Fibroblast of skin of left biceps (primary cell): ENCODE data around the gene HOXB9.

ENCODE experiments used
- DNase-seq, 2 experiments: peaks; one replicate each; pipeline ENCODE4 v3.0.0-alpha.2; 2013; ENCODE audit warnings: low read depth in 2 of 2

Gene HOXB9

GRCh38 chr17:48583708-48584222 is 42.4 kb downstream of the HOXB9 start:
- DNase-seq, result no peak

- no peak for DNase-seq
These were observed 43.4 kb downstream of the HOXB9 start for GRCh38 chr17:48582750-48583069.

GRCh38 chr17:48579760-48580554 is 46.2 kb downstream of the HOXB9 start:
- no peak for DNase-seq

- no peak for DNase-seq
These were observed 46.7 kb downstream of the HOXB9 start for GRCh38 chr17:48579471-48579759.

GRCh38 chr17:48578616-48579470 is 47.3 kb downstream of the HOXB9 start:
- DNase-seq, result no peak

- no peak for DNase-seq
These were observed 48.1 kb downstream of the HOXB9 start, which contains the start of gene HOXB4 for GRCh38 chr17:48577946-48578615. Gene HOXB4, minus strand, starts transcription at chr17:48578350. Its CDS starts 31 bp downstream, at chr17:48578319.

GRCh38 chr17:48577330-48577945 is 48.7 kb downstream of the HOXB9 start:
- no peak for DNase-seq

- no peak for DNase-seq
These were observed 49.5 kb downstream of the HOXB9 start for GRCh38 chr17:48576479-48577309.

- no peak for DNase-seq
These were observed 50.3 kb downstream of the HOXB9 start for GRCh38 chr17:48575673-48576478.

- no peak for DNase-seq
These were observed 51.0 kb downstream of the HOXB9 start for GRCh38 chr17:48575066-48575582.

- no peak for DNase-seq
These were observed 51.6 kb downstream of the HOXB9 start for GRCh38 chr17:48574505-48575065.

- no peak for DNase-seq
These were observed 54.2 kb downstream of the HOXB9 start for GRCh38 chr17:48571826-48572417.
